HEK293T (cell line): ENCODE data around the gene DGKD.

Experiments used
- CTCF ChIA-PET: fragments of 350-600 bp; formaldehyde crosslinking; extraction: SDS; loops from one replicate; lab custom pipeline; 2021; ENCODE audit warnings: antibody characterized with exemption, inconsistent platforms; lab: Yijun Ruan, JAX
- POLR2A ChIA-PET: fragments of 350-600 bp; formaldehyde crosslinking; extraction: SDS; loops from one replicate; lab custom pipeline; 2020; ENCODE audit warnings: antibody characterized with exemption, inconsistent platforms; lab: Yijun Ruan, JAX
- DNase-seq: peaks from one replicate; pipeline ENCODE4 v3.0.0; 2012; ENCODE audit warnings: mixed read lengths; ENCODE audit errors: extremely low spot score
- ARNT ChIP-seq: fragments of 450-650 bp; IDR thresholded peaks from 2 replicates; pipeline ENCODE4 v1.6.1; 2017; ENCODE audit warnings: mild to moderate bottlenecking
- BHLHE40 ChIP-seq: fragments of 450-650 bp; IDR thresholded peaks from 2 replicates; pipeline ENCODE4 v1.6.1; 2016; ENCODE audit warnings: mild to moderate bottlenecking, moderate library complexity, borderline replicate concordance
- CTBP1 ChIP-seq: fragments of 450-650 bp; IDR thresholded peaks from 2 replicates; pipeline ENCODE4 v1.6.1; 2016; ENCODE audit warnings: borderline replicate concordance
- ELF4 ChIP-seq: fragments of 450-650 bp; IDR thresholded peaks from 2 replicates; pipeline ENCODE4 v1.6.1; 2017; ENCODE audit warnings: antibody characterized with exemption
- FOXA1 ChIP-seq: fragments of 450-650 bp; IDR thresholded peaks from 2 replicates; pipeline ENCODE4 v1.6.1; 2016; ENCODE audit warnings: mild to moderate bottlenecking
- FOXK2 ChIP-seq: fragments of 450-650 bp; IDR thresholded peaks from 2 replicates; pipeline ENCODE4 v1.6.1; 2016; ENCODE audit warnings: mild to moderate bottlenecking
- FOXM1 ChIP-seq: fragments of 450-650 bp; IDR thresholded peaks from 2 replicates; pipeline ENCODE4 v1.6.1; 2017; ENCODE audit warnings: mild to moderate bottlenecking, borderline replicate concordance
- HDGF ChIP-seq: fragments of 450-650 bp; IDR thresholded peaks from 2 replicates; pipeline ENCODE4 v1.6.1; 2017; ENCODE audit warnings: antibody characterized with exemption, borderline replicate concordance
- L3MBTL2 ChIP-seq: fragments of 450-650 bp; conservative IDR thresholded peaks from 2 replicates; pipeline ENCODE4 v1.6.1; 2016; ENCODE audit warnings: mild to moderate bottlenecking
- LEF1 ChIP-seq: fragments of 450-650 bp; IDR thresholded peaks from 2 replicates; pipeline ENCODE4 v1.6.1; 2017; ENCODE audit warnings: mild to moderate bottlenecking, borderline replicate concordance
- NFRKB ChIP-seq: fragments of 450-650 bp; IDR thresholded peaks from 2 replicates; pipeline ENCODE4 v1.6.1; 2016; ENCODE audit warnings: mild to moderate bottlenecking, moderate library complexity
- SP1 ChIP-seq: fragments of 450-650 bp; IDR thresholded peaks from 2 replicates; pipeline ENCODE4 v1.6.1; 2017
- SUZ12 ChIP-seq: fragments of 450-650 bp; IDR thresholded peaks from 2 replicates; pipeline ENCODE4 v1.6.1; 2016; ENCODE audit warnings: mild to moderate bottlenecking
- TARDBP ChIP-seq: fragments of 450-650 bp; IDR thresholded peaks from 2 replicates; pipeline ENCODE4 v1.6.1; 2016
- ZNF384 ChIP-seq: fragments of 450-650 bp; IDR thresholded peaks from 2 replicates; pipeline ENCODE4 v1.6.1; 2016
- TF ChIP-seq, protein P1 (sequence below): fragments of 450-650 bp; IDR thresholded peaks from 2 replicates; pipeline ENCODE4 v1.6.1; 2016

DGKD gene

DNA sequence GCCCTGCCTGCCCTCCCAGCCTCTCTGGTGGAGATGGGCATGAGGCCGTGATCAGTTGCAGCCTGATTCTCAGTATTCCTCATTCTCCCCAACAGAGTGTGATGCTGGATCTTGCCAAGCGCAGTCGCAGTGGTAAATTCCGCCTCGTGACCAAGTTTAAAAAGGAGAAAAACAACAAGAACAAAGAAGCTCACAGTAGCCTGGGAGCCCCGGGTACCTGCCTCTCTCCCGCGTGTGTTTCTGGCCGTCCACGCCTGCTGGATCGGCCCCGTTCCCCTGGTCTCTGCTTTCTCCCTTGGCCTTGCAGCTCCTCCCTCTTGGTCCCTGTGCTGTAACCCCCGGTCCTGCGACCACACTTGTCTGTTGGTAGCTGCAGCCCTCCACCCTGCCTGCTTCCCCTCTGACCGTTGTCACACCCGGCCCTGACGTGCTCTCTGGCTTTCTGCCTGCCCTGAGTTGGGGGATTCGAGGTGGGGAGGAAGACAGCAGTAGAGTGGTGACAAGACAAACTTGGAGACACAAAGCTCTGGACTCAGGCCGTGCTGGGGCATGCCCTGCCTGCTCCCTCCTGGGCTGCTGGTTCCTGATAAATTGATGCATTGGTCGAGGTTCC is 112.8 kb downstream of the DGKD start:
- no peak for DNase-seq
- TF ChIP-seq SUZ12 = no peak
- no peak for TF ChIP-seq SP1
- no peak for TF ChIP-seq FOXM1
- no peak for TF ChIP-seq ELF4
- TF ChIP-seq, protein P1, sequence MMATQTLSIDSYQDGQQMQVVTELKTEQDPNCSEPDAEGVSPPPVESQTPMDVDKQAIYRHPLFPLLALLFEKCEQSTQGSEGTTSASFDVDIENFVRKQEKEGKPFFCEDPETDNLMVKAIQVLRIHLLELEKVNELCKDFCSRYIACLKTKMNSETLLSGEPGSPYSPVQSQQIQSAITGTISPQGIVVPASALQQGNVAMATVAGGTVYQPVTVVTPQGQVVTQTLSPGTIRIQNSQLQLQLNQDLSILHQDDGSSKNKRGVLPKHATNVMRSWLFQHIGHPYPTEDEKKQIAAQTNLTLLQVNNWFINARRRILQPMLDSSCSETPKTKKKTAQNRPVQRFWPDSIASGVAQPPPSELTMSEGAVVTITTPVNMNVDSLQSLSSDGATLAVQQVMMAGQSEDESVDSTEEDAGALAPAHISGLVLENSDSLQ = no peak
- TF ChIP-seq HDGF = no peak
- no peak for TF ChIP-seq FOXK2
- no peak for TF ChIP-seq TARDBP
- no peak for TF ChIP-seq L3MBTL2
- no peak for TF ChIP-seq ZNF384
- no peak for TF ChIP-seq BHLHE40
- TF ChIP-seq NFRKB = no peak
- TF ChIP-seq FOXA1 = no peak
- no peak for TF ChIP-seq LEF1
- TF ChIP-seq CTBP1 = no peak
- TF ChIP-seq ARNT = no peak
- CTCF ChIA-PET = no interaction called here
- POLR2A ChIA-PET = no interaction called here

DNA sequence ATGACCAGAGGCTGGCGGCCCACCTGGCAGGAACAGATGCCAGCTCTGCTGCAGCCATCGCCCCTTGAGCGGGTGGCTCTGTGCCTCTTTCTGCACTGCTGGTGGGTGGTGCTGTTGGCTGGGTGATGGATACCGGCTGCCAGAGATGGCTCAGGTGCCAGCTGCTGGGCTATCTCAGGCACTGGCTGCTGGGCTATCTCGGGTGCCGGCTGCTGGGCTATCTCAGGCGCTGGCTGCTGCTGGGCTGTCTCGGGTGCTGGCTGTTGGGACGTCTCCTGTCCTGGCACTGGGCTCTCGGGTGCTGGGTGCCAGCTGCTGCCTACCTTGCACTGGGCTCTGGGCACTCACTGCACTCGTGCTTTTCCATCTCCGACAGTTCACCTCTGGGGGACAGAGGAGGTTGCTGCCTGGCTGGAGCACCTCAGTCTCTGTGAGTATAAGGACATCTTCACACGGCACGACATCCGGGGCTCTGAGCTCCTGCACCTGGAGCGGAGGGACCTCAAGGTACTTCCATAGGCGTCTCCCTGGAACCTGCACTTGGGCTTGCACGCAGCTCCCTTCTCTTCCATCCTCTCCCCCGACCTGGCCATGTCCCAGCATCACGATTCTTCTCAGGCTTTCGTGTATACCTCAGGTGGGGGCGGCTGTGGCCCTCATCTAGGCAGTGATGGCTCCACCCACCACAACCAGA is 113.9 kb downstream of the DGKD start:
- ChIA-PET CTCF (no interaction called here), POLR2A (no interaction called here)
- no peak for DNase-seq
- no peak for TF ChIP-seq SP1
- no peak for TF ChIP-seq FOXK2
- TF ChIP-seq HDGF = no peak
- no peak for TF ChIP-seq CTBP1

DNA sequence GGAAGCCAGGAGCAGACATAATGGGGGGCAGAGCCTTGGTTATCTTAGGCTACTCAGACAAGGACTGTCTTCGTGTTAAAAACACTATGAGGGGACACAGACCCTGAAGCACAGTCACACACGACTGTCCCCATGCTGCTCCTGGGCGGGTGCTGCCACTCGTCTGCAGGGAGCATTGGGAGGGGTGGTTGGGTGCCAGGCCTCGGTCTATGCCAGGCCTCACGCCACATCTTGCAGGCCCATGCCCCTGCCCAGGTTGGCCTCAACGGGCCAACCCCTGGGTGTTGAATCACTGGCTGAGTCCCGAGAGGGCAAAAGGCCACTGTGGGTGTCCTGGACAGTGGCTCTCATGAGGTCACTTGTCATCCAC is 114.4 kb downstream of the DGKD start:
- ChIA-PET POLR2A (no interaction called here), CTCF (no interaction called here)
- DNase-seq = no peak
- no peak for TF ChIP-seq BHLHE40
- no peak for TF ChIP-seq NFRKB
- TF ChIP-seq TARDBP = no peak
- no peak for TF ChIP-seq FOXM1
- no peak for TF ChIP-seq ARNT
- TF ChIP-seq ELF4 = no peak

DNA sequence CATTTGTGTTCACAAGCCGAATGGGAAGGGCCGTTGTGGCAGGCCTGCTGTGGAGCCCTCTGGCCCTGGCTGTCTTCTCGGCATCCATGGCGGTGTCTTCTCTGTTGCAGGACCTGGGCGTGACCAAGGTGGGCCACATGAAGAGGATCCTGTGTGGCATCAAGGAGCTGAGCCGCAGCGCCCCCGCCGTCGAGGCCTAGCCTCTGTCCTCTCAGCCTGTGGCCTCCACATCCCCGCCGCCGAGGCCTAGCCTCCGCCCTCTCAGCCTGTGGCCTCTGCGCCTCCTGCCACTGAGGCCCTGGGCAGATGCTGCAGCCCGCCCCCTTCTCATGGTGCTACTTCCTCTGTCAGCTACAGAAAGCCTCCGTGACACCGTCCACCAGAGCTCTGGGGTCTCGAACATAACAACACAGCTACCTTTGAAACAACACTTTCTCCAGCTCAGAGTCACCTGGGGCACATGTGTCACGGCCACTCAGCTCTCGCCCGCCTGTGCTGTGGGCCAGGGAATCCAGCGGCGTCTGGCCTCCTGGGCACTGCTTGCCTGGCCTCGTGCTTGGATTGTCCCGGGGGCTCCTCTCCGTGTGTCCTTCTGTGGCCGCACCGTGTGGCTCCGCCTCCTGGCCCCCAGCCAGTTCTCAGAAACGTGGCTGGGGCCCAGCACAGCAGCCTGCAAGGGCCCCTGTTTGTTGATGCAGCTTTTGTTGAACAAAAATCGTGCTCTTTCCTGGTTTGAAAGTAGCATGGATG is 115.1 kb downstream of the DGKD start:
- TF ChIP-seq ZNF384 (no peak), FOXM1 (no peak), SP1 (no peak), NFRKB (no peak)
- ChIA-PET CTCF (no interaction called here), POLR2A (no interaction called here)
- DNase-seq = no peak

DNA sequence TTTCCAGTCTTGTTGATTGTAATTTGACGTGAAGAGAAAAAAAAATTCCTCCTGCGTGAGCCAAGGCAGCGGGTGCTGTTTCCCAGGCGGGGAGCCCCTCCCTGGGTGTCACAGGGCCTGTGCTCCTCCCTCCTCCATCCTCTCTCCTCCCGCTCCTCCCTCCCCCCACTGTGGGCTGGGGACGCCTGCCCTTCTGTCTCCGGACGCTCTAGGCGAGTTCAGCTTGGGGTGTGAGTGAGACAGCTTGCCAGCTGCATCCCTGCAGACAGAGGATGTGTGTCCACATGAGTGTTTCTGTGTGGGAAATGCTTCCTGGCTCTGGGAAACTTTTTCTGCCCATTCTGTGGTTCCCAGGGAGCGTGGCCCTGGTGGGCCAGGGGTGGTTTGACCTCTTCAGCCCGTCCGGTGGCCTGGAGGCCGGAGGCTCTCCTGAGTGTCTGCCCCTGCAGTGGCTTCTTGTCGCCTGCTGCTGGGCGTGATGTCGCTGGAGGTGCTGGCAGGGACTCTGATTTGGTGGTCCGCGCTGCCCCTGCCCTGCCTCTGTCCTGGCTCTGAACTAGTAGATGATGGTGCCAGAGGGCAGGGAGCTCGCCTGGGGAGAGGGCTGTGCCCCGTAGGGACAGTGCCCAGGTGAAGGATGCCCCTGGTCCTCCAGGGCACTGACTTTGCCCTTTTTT is 115.9 kb downstream of the DGKD start:
- DNase-seq = no peak
- ChIA-PET CTCF (no interaction called here), POLR2A (no interaction called here)
- TF ChIP-seq ARNT (no peak), FOXK2 (no peak), NFRKB (no peak), SUZ12 (no peak), TARDBP (no peak), ELF4 (no peak)

DNA sequence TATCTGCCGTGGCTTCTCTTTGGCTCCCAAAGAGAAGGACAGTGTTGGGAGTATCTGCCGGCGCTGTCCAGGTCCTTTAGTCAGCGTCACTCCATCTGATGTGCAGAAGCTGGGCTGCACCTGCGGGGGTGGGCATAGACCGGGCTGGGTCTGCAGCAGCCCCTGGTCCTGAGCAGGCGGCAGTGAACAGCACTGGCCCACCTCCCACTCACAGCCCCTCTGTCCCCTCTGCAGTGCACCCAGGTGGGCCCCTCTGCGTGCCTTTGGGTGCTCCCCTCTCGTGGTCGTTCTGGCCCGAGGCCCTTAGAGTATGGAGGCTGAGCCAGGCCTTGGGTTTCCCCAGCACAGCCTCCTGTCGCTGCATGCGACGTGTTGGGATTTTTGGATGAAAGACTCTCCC is 116.5 kb downstream of the DGKD start:
- TF ChIP-seq TARDBP = no peak
- TF ChIP-seq FOXM1 = no peak
- no peak for TF ChIP-seq SUZ12
- no peak for TF ChIP-seq LEF1
- no peak for TF ChIP-seq FOXA1
- no peak for TF ChIP-seq NFRKB
- CTCF ChIA-PET = no interaction called here
- DNase-seq = no peak
- POLR2A ChIA-PET = no interaction called here

DNA sequence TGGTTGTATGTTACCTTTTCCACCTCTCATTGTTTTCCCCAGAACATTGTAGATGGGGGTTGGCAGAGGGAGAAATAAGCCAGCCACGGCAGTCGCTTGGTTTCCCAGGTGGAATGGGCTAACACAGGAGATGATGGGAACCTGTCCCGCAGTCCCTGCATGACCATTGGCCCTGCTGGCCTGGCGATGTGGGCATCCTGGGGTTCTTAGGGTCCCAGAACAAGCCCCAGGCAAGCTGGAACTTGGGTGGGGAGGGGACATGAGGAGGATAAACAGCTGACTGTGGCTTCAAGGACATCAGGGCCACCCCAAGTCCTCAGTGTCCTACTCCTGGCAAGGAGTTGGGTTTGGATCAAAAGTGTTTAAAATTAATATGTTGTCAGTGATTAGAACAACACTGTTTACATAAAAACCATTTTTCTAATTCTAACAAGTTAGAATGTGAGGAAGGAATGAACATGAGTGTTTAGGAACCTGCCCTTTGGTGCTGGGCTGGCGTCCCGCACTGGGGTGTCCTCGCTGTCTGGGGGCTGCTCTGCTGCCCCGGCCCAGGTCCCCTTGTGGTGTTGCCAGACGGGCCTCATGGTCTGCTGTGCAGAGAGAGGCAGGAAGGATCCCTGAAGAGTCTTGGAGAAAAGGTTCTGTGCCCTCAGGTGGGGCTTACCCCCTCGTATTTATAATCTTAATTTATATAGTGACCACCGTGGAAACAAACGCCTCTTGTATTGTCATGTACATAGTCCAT is 117.2 kb downstream of the DGKD start:
- TF ChIP-seq NFRKB (no peak), SUZ12 (no peak), FOXA1 (no peak), L3MBTL2 (no peak), FOXK2 (no peak), ARNT (no peak), TARDBP (no peak), CTBP1 (no peak)
- TF ChIP-seq, protein P1 = no peak
- DNase-seq = no peak
- CTCF ChIA-PET = no interaction called here
- POLR2A ChIA-PET = no interaction called here
